GM13976 (cell line): ENCODE results near the gene CLSTN2.

Source experiments
- DNase-seq: peaks from one replicate; pipeline ENCODE4 v3.0.0; 2012; ENCODE audit warnings: low spot score
- in situ Hi-C: fragments of 300-500 bp; cut with MboI; formaldehyde crosslinking; loops from one replicate; pipeline ENCODE4 v1.12.0; 2022; ENCODE audit warnings: low sequenced_read_pairs, mixed read lengths, inconsistent platforms; ENCODE audit not compliant: unreplicated experiment
- TF ChIP-seq, protein P1 (sequence below): IDR thresholded peaks from 2 replicates; pipeline ENCODE4 v1.5.1; 2012; ENCODE audit warnings: borderline replicate concordance, mild to moderate bottlenecking; ENCODE audit not compliant: insufficient read depth; ENCODE audit errors: extremely low read depth, missing control alignments, control extremely low read depth

Gene CLSTN2

DNA sequence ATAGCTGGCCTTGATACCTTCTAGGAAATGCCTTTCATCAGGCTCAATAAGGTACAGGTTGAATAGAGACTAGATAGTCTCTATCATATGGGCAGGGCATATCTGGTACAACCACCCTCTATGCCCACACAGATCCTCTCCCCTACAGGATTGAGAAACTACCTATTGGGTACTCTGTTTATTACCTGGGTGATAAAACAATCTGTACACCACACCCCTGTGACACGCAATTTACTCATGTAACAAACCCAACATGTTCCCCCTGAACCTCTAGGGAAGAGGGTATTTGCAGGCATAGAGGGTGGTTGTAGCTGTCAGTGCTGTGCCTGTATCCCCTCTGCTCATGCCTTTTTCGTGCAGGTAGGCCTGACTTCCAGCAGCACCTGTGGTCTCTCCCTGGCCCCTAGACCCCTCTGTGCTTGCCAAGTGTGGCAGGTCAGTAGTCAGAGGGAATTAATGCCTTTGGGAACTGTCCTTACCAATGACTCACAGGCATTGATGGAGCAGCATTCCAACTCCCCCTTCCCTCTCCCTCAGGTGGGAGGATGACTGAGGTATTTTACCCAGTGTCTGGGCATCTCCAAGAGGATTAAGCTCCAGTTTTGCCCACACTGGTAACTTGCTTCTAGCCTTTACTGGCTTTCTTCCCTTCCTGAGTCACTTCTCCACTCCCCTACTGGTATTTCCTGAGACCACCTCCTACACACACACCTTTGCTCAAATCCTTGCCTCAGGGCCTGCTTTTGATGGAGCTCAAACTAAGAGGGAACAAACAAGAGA lies 18.3 kb downstream of the CLSTN2 start:
- no peak for DNase-seq
- TF ChIP-seq, protein P1, sequence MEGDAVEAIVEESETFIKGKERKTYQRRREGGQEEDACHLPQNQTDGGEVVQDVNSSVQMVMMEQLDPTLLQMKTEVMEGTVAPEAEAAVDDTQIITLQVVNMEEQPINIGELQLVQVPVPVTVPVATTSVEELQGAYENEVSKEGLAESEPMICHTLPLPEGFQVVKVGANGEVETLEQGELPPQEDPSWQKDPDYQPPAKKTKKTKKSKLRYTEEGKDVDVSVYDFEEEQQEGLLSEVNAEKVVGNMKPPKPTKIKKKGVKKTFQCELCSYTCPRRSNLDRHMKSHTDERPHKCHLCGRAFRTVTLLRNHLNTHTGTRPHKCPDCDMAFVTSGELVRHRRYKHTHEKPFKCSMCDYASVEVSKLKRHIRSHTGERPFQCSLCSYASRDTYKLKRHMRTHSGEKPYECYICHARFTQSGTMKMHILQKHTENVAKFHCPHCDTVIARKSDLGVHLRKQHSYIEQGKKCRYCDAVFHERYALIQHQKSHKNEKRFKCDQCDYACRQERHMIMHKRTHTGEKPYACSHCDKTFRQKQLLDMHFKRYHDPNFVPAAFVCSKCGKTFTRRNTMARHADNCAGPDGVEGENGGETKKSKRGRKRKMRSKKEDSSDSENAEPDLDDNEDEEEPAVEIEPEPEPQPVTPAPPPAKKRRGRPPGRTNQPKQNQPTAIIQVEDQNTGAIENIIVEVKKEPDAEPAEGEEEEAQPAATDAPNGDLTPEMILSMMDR = no peak
- in situ Hi-C loops = no loop called here

DNA sequence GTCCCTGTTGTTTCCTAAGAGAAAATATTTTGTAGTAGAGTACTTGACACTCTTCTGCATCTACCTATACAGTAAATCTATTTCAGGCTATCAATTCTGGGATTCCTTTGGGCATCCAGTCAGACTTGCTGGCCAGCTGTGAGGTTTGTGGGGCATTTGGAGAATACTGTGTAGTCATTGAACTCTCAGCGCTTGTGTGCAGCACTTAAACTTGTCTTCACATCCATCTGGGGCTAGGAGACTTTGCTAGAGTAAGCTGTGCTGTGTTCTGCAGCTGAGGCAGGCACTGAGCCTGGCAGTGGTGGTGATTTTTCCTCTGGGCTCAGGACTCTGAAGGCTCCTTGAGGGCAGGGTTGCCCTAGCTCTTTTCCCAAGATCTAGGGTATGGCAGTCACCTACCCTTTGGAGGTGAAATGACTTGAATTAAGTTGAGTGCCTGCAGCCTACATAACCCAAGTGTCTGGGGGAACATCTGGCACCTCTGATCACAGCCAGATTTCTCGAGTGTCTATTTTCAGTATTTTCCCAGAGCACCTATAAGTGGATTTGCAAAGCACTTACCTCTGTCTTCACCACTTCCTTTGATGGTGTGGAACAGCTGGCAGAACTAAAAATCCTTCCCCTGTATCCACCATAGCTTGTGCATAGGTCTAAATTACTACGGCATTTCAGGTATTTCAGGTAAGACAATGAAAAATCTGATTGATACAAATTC lies 19.3 kb downstream of the CLSTN2 start:
- TF ChIP-seq, protein P1 = no peak
- in situ Hi-C loops = no loop called here
- DNase-seq = no peak

DNA sequence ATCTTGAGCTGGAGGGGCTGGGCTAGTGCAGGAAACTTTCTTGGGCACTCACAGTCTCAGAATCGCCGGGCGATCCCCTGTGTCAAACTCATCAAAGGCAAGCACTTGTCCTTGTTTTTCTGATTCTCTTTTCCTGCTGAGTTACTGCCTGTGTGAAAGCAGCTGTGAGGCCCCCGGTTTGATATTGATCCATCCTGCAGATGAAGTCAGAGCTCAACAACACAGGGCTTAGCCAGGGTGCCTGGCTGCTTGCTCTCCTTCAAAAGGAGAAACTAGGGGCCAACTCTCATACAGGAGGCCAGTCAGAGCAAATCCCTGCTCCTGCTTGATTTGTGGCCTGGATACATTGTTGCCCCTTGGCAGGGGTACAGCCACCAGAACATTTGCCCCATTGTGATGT lies 22.9 kb downstream of the CLSTN2 start:
- TF ChIP-seq, protein P1 = no peak
- in situ Hi-C loops = no loop called here
- DNase-seq = no peak

DNA sequence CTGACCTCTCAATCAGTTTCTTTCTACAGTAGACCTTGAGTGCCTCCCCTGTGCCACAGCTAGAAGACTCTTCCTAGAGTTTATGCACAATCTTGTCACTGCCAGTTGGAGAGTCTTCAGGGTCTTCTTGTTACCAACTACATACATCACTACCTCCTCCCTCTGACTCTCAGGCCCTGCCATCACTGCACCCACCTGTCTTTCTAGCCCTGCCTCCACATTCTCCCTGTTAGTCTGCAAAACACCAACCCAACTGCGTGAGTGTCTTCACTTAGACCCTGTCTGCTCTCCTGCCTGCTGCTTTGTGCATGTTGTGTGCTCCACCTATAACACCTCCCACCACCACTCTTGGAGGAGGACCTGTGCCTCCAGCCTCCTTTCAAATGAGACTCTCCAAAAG lies 34.4 kb downstream of the CLSTN2 start:
- DNase-seq = no peak
- TF ChIP-seq, protein P1 = no peak
- in situ Hi-C loops = no loop called here

DNA sequence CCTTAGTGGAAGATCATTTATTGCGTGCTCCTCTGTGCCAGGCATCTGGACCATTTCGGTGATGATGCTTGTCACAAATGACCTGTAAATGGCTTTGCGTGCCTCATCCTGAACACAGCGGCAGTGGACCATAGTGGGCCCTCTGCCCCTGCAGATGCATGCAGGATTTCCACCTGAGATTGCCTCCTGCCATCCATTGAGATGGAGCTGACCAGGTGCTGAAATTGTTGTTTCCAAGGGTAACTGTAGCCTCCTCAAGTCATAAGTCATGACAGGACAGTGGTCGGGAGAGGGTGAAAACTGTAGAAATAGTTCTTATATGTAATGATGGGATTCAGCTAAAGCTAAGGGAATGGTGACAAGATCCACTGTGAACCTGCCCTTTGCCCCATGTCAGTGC lies 35.5 kb downstream of the CLSTN2 start:
- DNase-seq = no peak
- in situ Hi-C loops = no loop called here
- TF ChIP-seq, protein P1 = no peak

DNA sequence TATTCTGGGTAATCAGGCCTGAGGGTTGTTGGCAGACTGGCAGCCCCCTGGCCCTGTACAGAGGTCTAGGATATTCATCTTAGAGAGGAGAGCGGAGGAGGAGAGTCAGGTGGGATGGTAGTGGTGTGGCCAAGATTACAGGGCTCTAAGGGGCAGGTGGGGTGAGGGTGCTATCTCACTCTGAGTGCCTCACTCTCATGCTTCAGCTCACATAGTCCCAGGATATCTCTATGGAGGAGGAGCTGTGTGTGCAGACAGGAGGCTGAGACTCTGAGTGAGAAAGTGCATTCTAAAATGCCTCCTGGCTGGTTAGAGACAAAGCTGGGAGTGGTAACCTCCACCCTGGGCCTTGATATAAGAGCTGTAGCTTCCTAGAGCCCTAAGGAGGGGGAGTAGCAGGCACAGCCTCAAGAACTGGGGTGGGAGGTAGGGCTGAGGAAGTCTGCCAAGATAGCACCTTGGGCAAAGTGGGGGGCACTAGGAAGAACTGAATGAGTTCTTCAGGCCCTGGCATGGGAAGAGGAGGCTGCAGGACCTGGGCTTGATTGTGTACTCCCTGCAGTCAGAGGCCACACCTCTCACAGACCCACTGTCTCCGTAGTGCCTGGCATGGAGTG lies 39.9 kb downstream of the CLSTN2 start:
- in situ Hi-C loops = no loop called here
- DNase-seq = no peak
- TF ChIP-seq, protein P1 = no peak
